HepG2 (cell line): ENCODE data around the gene CYBC1. TPM values are rescaled to one million over a fixed set of nuclear protein-coding genes. Genes with fewer than 3 reads are reported as not detected.

Source experiments
- ATAC-seq: fragments of 200-7000 bp; cut with Tn5 transposase; 3 replicates; pipeline ENCODE4 v1.9.1; 2020; ENCODE audit warnings: mild to moderate bottlenecking, moderate library complexity
- BruUV-seq: library from RNA; stranded (reverse); fragments of 400-500 nt; replicated peaks from 2 replicates; lab custom pipeline; 2021; lab: Mats Ljungman, UMichigan
- CTCF ChIA-PET: fragments of 300-600 bp; formaldehyde crosslinking; extraction: SDS; loops from one replicate; lab custom pipeline; 2021; ENCODE audit warnings: low total read pairs, inconsistent platforms, low intra/inter-chr PET ratio; lab: Yijun Ruan, JAX
- POLR2A ChIA-PET: fragments of 350-600 bp; sonication (Branson Sonifier 250); formaldehyde crosslinking; loops from one replicate; lab custom pipeline; 2020; ENCODE audit warnings: antibody characterized with exemption, inconsistent platforms; lab: Yijun Ruan, JAX
- DNase-seq: peaks from one replicate; pipeline ENCODE4 v3.0.0-alpha.2; 2015; ENCODE audit warnings: low spot score
- FAIRE-seq: peaks from 3 replicates; lab custom pipeline; 2011; peaks lifted over from hg19 to GRCh38; lab: Jason Lieb, UNC
- H2AFZ ChIP-seq: one replicate; pipeline ENCODE4 v1.6.1; 2011; ENCODE audit warnings: low read length, inconsistent platforms
- H3K27ac ChIP-seq: fragments of 300-600 bp; 3 replicates; pipeline ENCODE4 v1.8.0; 2011; ENCODE audit warnings: mixed run types, mild to moderate bottlenecking, mixed read lengths, low read length, inconsistent platforms; ENCODE audit not compliant: insufficient read depth; ENCODE audit errors: extremely low read length
- H3K27me3 ChIP-seq, 2 experiments: fragments of 200-600 bp in 1 of 2; 2 replicates in 1 of 2; 3 replicates in 1 of 2; pipeline versions ENCODE4 v1.6.0 to v1.8.0; 2011; ENCODE audit warnings: low read length in 2 of 2, mild to moderate bottlenecking in 2 of 2, moderate library complexity in 2 of 2, inconsistent platforms in 1 of 2; ENCODE audit not compliant: insufficient read depth in 2 of 2, control insufficient read depth in 1 of 2
- H3K36me3 ChIP-seq, 2 experiments: fragments of 200-600 bp in 1 of 2; replicated peaks in 1 of 2; 2 replicates in 1 of 2; 3 replicates in 1 of 2; pipeline versions ENCODE4 v1.5.1 to v1.8.0; 2011; ENCODE audit warnings: low read length in 2 of 2, inconsistent platforms in 1 of 2; ENCODE audit not compliant: insufficient read depth in 2 of 2, control insufficient read depth in 1 of 2
- H3K4me1 ChIP-seq: 2 replicates; pipeline ENCODE4 v1.5.1; 2012; ENCODE audit warnings: low read length, inconsistent platforms; ENCODE audit not compliant: insufficient read depth
- H3K4me2 ChIP-seq: 2 replicates; pipeline ENCODE4 v1.6.0; 2011; ENCODE audit warnings: low read depth, low read length, inconsistent platforms
- H3K4me3 ChIP-seq, 3 experiments: fragments of 200-600 bp in 1 of 3; sonication (generic), shearing (Covaris generic) in 1 of 3; replicated peaks in 1 of 3; 2 replicates each; pipeline ENCODE4 v1.5.1; 2011 to 2016; ENCODE audit warnings: low read length in 3 of 3, inconsistent platforms in 2 of 3, low read depth in 2 of 3, mild to moderate bottlenecking in 2 of 3, control low read depth in 1 of 3, mixed read lengths in 1 of 3; ENCODE audit not compliant: insufficient read depth in 1 of 3
- H3K79me2 ChIP-seq: one replicate; pipeline ENCODE4 v1.6.1; 2011; ENCODE audit warnings: low read length, inconsistent platforms; ENCODE audit not compliant: insufficient read depth
- H3K9ac ChIP-seq: 2 replicates; pipeline ENCODE4 v1.6.0; 2011; ENCODE audit warnings: mild to moderate bottlenecking, low read depth, low read length, inconsistent platforms; ENCODE audit not compliant: insufficient read depth
- H3K9me3 ChIP-seq: 2 replicates; pipeline ENCODE4 v1.5.1; 2012; ENCODE audit warnings: mild to moderate bottlenecking, low read length
- H4K20me1 ChIP-seq: 2 replicates; pipeline ENCODE4 v1.6.0; 2011; ENCODE audit warnings: inconsistent platforms, mild to moderate bottlenecking, low read length, moderate library complexity; ENCODE audit not compliant: insufficient read depth
- CAMTA2 ChIP-seq: sonication (generic); formaldehyde crosslinking; IDR thresholded peaks from 2 replicates; pipeline ENCODE4 v1.4.0; 2020; ENCODE audit warnings: mild to moderate bottlenecking, missing genetic modification reagents, borderline replicate concordance
- CREB1 ChIP-seq, 2 experiments: fragments of 450-650 bp in 1 of 2; IDR thresholded peaks; 2 replicates each; pipeline ENCODE4 v1.6.1; 2016 to 2017; ENCODE audit warnings: control low read depth in 1 of 2, mild to moderate bottlenecking in 1 of 2, missing compliant biosample characterization in 1 of 2, missing genetic modification characterization in 1 of 2
- IKZF1 ChIP-seq: fragments of 450-650 bp; IDR thresholded peaks from 2 replicates; pipeline ENCODE4 v1.7.1; 2016
- MED1 ChIP-seq: sonication (generic); formaldehyde crosslinking; IDR thresholded peaks from 2 replicates; pipeline ENCODE4 v1.4.0; 2020; ENCODE audit warnings: missing genetic modification reagents
- NCOA2 ChIP-seq: sonication (generic); formaldehyde crosslinking; IDR thresholded peaks from 2 replicates; pipeline ENCODE4 v1.8.0; 2022; ENCODE audit warnings: inconsistent platforms
- NFE2L1 ChIP-seq: sonication (generic); formaldehyde crosslinking; IDR thresholded peaks from 2 replicates; pipeline ENCODE4 v1.4.0; 2020; ENCODE audit warnings: missing genetic modification reagents, mild to moderate bottlenecking, borderline replicate concordance
- NFE2L2 ChIP-seq: fragments of 150-350 bp; IDR thresholded peaks from 2 replicates; pipeline ENCODE4 v1.6.1; 2014; ENCODE audit warnings: low read length
- SETDB1 ChIP-seq: sonication (generic); formaldehyde crosslinking; IDR thresholded peaks from 2 replicates; pipeline ENCODE4 v1.5.1; 2020; ENCODE audit warnings: missing genetic modification reagents, mild to moderate bottlenecking, borderline replicate concordance
- SMARCE1 ChIP-seq: fragments of 450-650 bp; IDR thresholded peaks from 2 replicates; pipeline ENCODE4 v1.6.1; 2017; ENCODE audit warnings: borderline replicate concordance
- SNAPC2 ChIP-seq: sonication (generic); formaldehyde crosslinking; IDR thresholded peaks from 2 replicates; pipeline ENCODE4 v1.8.1; 2022; ENCODE audit warnings: mild to moderate bottlenecking, missing genetic modification reagents
- TCF12 ChIP-seq, 2 experiments: fragments of 450-650 bp in 1 of 2; sonication (generic) in 1 of 2; formaldehyde crosslinking in 1 of 2; IDR thresholded peaks; 2 replicates each; pipeline versions ENCODE4 v1.6.1 to v1.8.0; 2017 to 2022; ENCODE audit warnings: antibody characterized with exemption in 1 of 2, mild to moderate bottlenecking in 1 of 2, missing genetic modification reagents in 1 of 2, moderate library complexity in 1 of 2
- YEATS2 ChIP-seq: sonication (generic); formaldehyde crosslinking; IDR thresholded peaks from 2 replicates; pipeline ENCODE4 v1.4.0; 2020; ENCODE audit warnings: missing genetic modification reagents, borderline replicate concordance
- ZFP82 ChIP-seq: sonication (generic); formaldehyde crosslinking; IDR thresholded peaks from 2 replicates; pipeline ENCODE4 v1.5.1; 2020; ENCODE audit warnings: mild to moderate bottlenecking, missing genetic modification reagents, borderline replicate concordance
- ZNF10 ChIP-seq: sonication (generic); formaldehyde crosslinking; IDR thresholded peaks from 2 replicates; pipeline ENCODE4 v1.4.0; 2020; ENCODE audit warnings: mild to moderate bottlenecking, low read depth, missing genetic modification reagents, borderline replicate concordance
- ZNF343 ChIP-seq: sonication (generic); formaldehyde crosslinking; IDR thresholded peaks from 2 replicates; pipeline ENCODE4 v1.4.0; 2020; ENCODE audit warnings: mild to moderate bottlenecking, missing genetic modification reagents
- ZNF382 ChIP-seq: sonication (generic); formaldehyde crosslinking; IDR thresholded peaks from 2 replicates; pipeline ENCODE4 v1.5.0; 2020; ENCODE audit warnings: missing genetic modification reagents, mild to moderate bottlenecking, borderline replicate concordance
- ZSCAN9 ChIP-seq: IDR thresholded peaks from 2 replicates; pipeline ENCODE4 v1.6.1; 2016; ENCODE audit warnings: borderline replicate concordance
- WGBS: methylation state at CpG from one replicate; pipeline ENCODE4 v1.1.6; 2017; ENCODE audit warnings: low lambda C conversion rate; 5-methylcytosine and 5-hydroxymethylcytosine counted together
- in situ Hi-C: cut with HindIII; loops from 2 replicates; pipeline ENCODE4 v1.10.0; 2017; ENCODE audit warnings: low pct_unique_long_range_greater_than_20kb; ENCODE audit not compliant: extremely low pct_ligation_motif_present
- intact Hi-C: fragments of 100-400 bp; cut with micrococcal nuclease; formaldehyde crosslinking; loops from one replicate; pipeline ENCODE4 v1.10.0; 2022; ENCODE audit not compliant: unreplicated experiment
- polyA plus RNA-seq, 8 experiments: library from polyadenylated mRNA; depleted of rRNA in 3 of 8; stranded (reverse) in 7 of 8; unstranded in 1 of 8; fragments of >200 nt; fragmentation: Illumina TruSeq in 4 of 8; extraction: Trizol in 4 of 8; gene quantifications; 2 replicates each; pipeline versions ENCODE4 v1.2.1 to v1.2.3, GENCODE V29; 2011 to 2016; ENCODE audit warnings: low read depth in 4 of 8, missing spikeins in 1 of 8, mixed read lengths in 1 of 8; ENCODE audit not compliant: insufficient read depth in 1 of 8
- total RNA-seq, 5 experiments: library from RNA; depleted of rRNA; stranded (reverse); fragments of >200 nt; fragmentation: Illumina TruSeq; extraction: Trizol; gene quantifications; 2 replicates each; pipeline ENCODE4 v1.2.3, GENCODE V29; 2016; ENCODE audit warnings: low read depth in 1 of 5

CYBC1 gene
- total and polyA plus RNA-seq, 2 of the 13 experiments (the other 11 are each of a cell fraction or from before 2014, with no cell fraction given): 43.4 to 44.1 TPM

- no peaks in the 10 kb centered on the region for H4K20me1 ChIP-seq
- BruUV-seq: no TSS peak
- H3K27ac ChIP-seq: no peak overlapping the region
- intact Hi-C loops: no loop called here
- TF ChIP-seq CAMTA2 (CRISPR knock-in tag): no peak
- DNase-seq (no peak), ATAC-seq (no peak), FAIRE-seq (no peak)
- 96% methylated on average over 7 of the region's 7 CpGs for WGBS
- H3K79me2 ChIP-seq: no peaks in the 10 kb centered on the region
- peaks cover 22 to 65% of the 10 kb centered on the region in 2 experiments for H3K36me3 ChIP-seq
- H2AFZ ChIP-seq: no peak overlapping the region
- POLR2A ChIA-PET: no interaction called here
- no peak overlapping the region for H3K9ac ChIP-seq
- H3K4me3 ChIP-seq: no peak overlapping the region
- H3K4me1 ChIP-seq: no peaks in the 10 kb centered on the region
- no peaks in the 10 kb centered on the region for H3K27me3 ChIP-seq
- CTCF ChIA-PET: no interaction called here
- in situ Hi-C loops: no loop called here
- H3K4me2 ChIP-seq: no peak overlapping the region
- no peaks in the 10 kb centered on the region for H3K9me3 ChIP-seq
Measured at GRCh38 chr17:82470065-82470464, 19.5 kb upstream of the CYBC1 start.

- intact Hi-C loops: no loop called here
- DNase-seq (no peak), ATAC-seq (no peak), FAIRE-seq (peak; percentile 43)
- Histone ChIP-seq H3K36me3 (peaks cover 27 to 66% of the 10 kb centered on the region in 2 experiments), H3K27me3 (no peaks in the 10 kb centered on the region), H3K9me3 (no peaks in the 10 kb centered on the region), H3K4me1 (no peaks in the 10 kb centered on the region), H3K9ac (no peak overlapping the region), H3K4me2 (no peak overlapping the region), H3K79me2 (no peaks in the 10 kb centered on the region), H2AFZ (no peak overlapping the region), H3K4me3 (no peak overlapping the region), H3K27ac (no peak overlapping the region), H4K20me1 (no peaks in the 10 kb centered on the region)
- BruUV-seq: no TSS peak
- in situ Hi-C loops: no loop called here
- ChIA-PET POLR2A (no interaction called here), CTCF (no interaction called here)
- WGBS: 95% methylated on average over 7 of the region's 7 CpGs
- TF ChIP-seq ZNF343 (CRISPR knock-in tag) (no peak), SETDB1 (CRISPR knock-in tag) (no peak), NCOA2 (no peak), YEATS2 (no peak), CREB1 (IDR thresholded peaks at IDR 0.05) (no peak), CREB1 (CRISPR knock-in tag; IDR thresholded peaks at IDR 0.05) (no peak), TCF12 (IDR thresholded peaks at IDR 0.05) (no peak), TCF12 (CRISPR knock-in tag; IDR thresholded peaks at IDR 0.05) (no peak), SMARCE1 (no peak), ZFP82 (no peak), ZNF10 (CRISPR knock-in tag) (no peak), IKZF1 (no peak), ZSCAN9 (CRISPR knock-in tag) (no peak), MED1 (CRISPR knock-in tag) (no peak), NFE2L2 (no peak), CAMTA2 (CRISPR knock-in tag) (no peak), NFE2L1 (CRISPR knock-in tag) (no peak), ZNF382 (CRISPR knock-in tag) (no peak), SNAPC2 (CRISPR knock-in tag) (no peak)
Measured at GRCh38 chr17:82468692-82469091, 18.1 kb upstream of the CYBC1 start.
